Stimulated activated CD4-positive, alpha-beta T cell treated with anti-CD3 and anti-CD28 coated beads, Interleukin-1b, Interleukin-23, amount 100 ng/mL, for 4 hours (primary cell): Measurements from ENCODE around the gene FAM200B.

Source experiments
- DNase-seq, 2 donors: peaks; one replicate each; pipeline ENCODE4 v3.0.0-alpha.2; 2020; ENCODE audit warnings: low read depth in 2 of 2

FAM200B gene

GRCh38 chr4:15736514-15737050 lies 55.0 kb downstream of the FAM200B start:
- no peak for DNase-seq

- DNase-seq = no peak
These were observed 55.6 kb downstream of the FAM200B start for GRCh38 chr4:15737255-15737654.

GRCh38 chr4:15738877-15739276 lies 57.2 kb downstream of the FAM200B start:
- DNase-seq = no peak
